NCI-H2107 (cell line): ENCODE results near the gene BOK.
"Not testable (repeated sequence)": the region's sequence is repeated elsewhere in the genome, so short reads cannot be mapped to it uniquely, and the experiment has no call there.

Experiments used
- DNase-seq: peaks from one replicate; lab custom pipeline; 2025; lab: John Stamatoyannopoulos, UW

Gene BOK, protein sequence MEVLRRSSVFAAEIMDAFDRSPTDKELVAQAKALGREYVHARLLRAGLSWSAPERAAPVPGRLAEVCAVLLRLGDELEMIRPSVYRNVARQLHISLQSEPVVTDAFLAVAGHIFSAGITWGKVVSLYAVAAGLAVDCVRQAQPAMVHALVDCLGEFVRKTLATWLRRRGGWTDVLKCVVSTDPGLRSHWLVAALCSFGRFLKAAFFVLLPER

DNA sequence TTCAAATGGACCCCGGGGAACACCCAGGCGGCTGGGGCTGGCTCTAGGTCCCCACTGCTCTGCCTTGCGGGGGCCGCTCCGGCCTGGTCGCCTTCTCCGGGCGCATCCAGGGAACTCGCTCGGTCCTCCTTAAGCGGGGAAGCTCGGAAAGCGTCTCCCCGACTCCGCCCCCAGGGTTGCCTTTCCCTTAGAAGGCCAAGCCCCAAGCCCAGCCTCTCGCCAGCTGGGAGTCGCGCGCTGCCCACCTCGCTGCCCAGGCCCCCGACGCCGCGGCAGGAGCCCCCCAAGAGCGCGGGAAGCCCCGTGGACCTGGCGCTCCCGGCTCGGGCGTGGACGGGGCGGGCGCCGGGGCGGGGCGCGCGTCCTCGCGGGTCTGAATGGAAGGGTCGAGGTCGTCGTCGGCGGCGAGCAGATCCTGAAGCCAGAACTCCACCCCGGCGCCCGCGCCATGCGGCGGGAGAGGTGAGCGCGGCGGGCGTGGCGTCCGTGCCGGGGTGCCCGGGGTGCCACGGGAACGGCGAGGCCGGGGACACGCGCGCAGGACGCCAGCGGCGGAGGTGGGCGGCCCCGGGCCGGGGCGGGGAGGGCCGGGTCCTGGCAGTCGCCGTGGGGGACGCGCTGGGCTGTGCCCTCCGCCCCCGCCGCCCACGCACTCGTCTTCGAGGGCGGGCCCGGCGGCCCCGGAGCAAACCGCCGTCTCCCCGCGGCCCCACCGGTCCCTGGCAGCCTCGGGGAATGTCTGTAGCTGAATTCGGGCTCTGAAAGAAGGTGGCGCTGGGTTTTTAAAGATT, at the start of gene BOK:
BOK (plus strand) TSS at position 214 of the 791 bp plus-strand sequence. CDS start 739 bp downstream, outside the sequence.
- no peak for DNase-seq

DNA sequence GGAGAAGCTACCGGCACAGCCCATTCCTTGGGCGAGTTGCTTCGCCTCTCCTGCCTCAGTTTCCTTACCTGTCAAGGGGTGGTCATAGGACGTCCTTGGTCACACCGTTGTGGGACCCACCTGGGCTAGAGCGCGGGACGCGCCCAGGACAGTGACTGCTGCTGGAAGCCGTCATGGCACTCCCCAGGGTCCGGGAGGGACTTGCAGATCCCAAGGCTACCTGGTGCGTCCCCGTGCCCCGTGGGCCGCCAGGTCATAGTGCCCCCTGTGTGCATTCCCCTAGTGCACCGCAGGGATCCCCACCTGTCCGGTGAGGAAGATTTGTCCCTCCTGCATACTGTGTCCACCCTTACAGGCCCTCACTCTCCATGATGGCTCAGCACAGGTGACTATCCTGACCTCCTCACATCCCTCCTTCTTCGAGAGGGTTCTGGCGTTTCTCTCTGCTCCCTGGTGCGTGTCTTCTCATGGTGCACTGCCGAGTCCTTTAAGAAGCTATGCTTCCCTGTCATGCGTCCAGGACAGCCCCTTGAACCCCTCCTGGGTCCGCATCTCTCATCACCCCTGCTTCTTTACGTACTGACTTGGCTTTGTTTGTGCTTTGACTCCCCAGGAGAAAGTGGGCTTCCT, 49.3 kb upstream of the BOK start:
- no peak for DNase-seq

DNA sequence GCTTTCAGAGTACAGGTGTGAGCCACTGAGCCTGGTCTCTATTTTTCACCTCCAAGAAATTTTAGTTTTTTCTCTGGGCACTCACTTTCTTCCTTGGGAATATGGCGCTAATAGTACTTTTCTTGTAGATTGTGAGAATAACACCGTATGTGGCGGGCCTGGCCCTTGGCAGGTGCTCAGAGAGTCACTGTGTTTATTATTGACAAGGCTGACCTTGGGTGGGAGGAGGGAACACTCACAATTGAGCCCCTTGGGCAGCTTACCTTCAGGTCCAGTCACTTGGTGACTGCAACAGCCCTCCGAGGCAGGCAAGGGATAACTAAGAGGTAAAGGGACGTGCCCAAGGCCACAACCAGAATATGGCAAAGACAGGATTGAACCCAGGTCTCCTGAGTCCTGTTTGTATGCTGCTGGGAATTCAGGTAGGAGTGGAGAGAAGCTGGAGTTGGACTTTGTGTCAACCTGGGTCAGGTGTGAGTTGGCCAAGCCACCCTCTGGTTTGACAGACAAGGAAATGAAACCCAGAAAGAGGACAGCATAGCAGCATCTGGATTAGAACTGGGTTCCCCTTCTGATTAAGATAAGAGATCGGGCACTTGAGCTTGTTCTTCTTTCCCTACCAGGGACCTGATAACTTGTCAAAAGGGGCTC, 47.3 kb upstream of the BOK start:
- DNase-seq: no peak

DNA sequence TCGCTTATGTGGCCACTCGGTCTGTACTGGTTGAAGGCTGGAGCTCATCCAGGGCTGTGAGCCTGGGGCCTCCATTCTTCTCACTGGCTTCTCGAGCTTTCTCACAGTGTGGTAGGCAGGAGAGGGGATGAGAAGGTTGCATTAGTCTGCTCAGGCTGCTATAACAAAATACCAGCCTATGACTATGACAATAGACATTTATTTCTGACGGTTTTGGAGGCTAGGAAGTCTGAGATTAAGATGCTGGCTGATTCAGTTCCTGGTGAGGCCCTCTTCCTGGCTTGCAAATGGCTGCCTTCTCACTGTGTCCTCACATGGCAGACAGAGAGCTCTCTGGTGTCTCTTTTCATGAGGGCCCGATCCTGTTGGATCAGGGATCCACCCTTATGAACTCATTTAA, 44.0 kb upstream of the BOK start:
- DNase-seq: no peak

DNA sequence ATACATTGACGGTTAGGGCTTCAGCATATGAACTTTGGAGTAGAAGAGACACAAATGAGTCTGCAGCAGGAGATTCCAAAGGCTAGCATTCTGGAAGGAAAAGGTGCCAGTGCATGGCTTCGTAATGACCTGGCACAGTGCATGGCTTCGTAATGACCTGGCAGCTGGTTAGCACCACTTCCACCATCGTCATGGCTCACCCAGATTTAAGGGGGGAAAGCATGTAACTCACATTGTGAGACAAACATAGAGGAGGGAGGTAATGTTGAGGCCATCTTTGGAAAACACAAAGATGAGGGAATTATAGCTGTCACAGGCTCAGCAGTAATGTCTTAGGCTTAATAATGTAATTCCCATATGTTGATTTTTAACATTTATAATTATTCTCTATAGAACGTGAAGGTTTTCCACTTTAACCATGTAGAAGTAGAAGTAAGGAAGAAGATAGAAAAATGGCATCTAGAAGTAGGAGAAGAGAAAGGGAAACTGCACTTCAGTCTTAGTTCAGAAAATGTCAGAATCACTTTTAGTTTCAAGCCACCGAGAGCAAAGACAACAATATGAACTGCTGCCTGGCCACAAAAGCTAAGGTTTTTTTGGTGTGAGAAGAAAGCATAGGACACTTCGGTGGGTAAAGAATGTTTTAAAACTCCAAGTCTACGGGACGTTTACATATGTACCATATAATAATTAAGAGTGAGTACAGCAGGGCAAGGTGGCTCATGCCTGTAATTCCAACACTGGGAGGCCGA, 43.4 kb upstream of the BOK start:
- no peak for DNase-seq

DNA sequence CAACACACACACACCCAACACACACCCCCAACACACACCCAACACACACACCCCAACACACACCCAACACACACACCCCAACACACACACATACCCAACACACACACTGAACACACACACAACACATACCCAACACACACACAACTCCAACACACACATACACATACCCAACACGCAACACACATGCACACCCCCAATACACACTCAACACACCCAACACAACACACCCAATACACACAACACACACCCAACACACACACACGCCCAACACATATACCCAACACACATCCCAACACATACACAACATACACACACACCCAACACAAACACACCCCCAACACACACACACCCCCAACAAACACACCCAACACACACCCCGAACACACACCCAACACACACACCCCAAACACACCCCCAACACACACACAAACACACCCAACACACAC, 42.0 kb upstream of the BOK start:
- no peak for DNase-seq

DNA sequence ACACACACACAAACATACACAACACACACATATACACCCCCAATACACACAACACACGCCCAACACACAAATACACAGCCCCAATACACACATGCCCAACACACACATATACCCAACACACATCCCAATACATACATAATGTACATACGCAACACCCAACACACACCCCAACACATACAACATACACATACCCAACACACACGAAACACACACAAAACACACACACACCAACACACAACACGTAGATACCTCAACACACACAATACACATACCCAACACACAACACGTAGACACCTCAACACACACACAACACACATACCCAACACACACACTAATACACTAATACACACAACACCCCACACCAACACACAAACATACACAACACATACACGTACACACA, 41.2 kb upstream of the BOK start:
- no peak for DNase-seq

DNA sequence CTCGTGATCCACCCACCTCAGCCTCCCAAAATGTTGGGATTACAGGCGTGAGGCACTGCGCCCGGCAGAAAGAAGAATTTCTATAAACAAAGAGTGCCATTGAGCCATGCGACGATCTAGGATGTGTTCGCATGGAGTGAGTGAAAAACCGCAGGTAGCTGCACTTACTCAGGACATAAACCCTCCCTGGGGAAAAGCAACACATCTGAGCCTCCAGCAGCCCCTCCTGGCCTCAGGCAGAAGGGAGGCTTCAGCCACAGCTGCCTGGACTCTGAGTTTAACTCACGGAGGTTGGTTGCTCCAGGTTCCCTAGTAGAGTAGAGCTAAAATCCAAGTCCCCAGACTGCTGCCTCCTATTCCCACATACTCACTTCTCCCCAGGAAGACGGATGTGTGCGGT, 38.9 kb upstream of the BOK start:
- DNase-seq: peak; percentile 29

DNA sequence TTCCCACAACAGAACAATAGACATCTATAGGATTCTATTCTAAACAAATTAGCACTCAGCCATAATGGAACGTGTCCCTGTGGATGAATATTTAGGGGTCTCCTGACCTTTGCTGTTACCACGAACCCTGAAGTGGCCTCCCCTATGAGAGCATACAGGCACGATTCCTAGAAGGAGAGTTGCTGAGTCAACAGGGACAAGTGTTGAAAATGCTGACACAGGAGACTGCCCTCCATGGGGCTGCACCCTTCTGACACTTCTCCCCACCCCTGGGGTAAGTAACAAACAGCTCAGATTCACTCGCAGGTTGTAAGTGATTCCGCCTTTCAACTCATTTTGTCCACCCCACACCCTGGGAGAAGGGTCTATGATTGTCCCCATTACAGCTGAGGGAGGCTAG, 36.1 kb upstream of the BOK start:
- DNase-seq: no peak

DNA sequence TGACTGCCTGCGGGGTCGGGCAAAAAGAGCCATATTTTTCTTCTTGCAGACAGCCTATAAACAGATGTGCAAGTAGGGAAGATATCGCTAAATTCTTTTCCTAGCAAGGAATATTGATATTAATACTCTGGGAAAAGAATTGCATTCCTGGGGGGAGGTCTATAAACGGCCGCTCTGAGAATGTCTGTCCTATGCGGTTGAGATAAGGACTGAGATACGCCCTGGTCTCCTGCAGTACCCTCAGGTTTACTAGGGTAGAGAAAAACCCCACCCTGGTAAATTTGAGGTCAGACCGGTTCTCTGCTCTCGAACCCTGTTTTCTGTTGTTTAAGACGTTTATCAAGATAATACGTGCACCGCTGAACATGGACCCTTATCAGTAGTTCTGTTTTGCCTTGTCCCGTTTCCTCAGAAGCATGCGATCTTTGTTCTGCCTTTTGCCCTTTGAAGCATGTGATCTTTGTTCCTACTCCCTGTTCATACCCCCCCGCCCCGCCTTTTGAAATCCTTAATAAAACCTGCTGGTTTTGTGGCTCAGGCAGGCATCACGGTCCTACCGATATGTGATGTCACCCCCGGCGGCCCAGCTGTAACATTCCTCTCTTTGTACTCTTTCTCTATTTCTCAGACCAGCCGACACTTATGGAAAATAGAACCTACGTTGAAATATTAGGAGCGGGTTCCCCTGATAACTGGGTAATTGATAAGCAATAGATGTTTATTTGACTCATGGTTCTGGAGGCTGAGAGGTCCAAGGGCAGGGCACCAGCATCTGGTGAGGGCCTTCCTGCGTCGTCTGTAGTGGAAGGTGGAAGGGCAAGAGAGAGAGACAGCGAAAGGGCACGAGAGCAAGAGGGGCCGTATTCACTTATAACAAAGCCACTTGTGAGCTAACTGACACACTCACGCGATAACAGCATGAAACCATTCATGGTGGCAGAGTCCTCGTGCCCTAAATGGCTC, 32.4 kb upstream of the BOK start:
- not testable (repeated sequence) for DNase-seq

DNA sequence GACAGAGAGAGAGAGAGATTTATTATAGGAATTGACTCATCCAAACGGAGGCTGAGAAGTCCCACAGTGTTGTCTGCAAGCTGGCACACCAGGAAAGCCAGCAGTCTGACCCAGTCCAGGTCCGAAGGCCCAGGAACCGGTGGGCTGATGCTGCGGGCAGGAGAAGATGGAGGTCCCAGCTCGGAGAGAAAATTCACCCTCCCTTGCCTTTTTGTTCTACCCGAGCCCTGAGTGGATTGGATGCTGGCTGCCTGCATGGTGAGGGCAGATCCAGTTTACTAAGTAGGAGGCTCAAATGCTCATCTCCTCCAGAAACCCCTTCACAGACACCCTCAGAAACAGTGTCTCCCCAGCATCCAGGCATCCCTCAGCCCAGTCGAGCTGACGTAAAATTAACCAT, 28.0 kb upstream of the BOK start:
- no peak for DNase-seq

DNA sequence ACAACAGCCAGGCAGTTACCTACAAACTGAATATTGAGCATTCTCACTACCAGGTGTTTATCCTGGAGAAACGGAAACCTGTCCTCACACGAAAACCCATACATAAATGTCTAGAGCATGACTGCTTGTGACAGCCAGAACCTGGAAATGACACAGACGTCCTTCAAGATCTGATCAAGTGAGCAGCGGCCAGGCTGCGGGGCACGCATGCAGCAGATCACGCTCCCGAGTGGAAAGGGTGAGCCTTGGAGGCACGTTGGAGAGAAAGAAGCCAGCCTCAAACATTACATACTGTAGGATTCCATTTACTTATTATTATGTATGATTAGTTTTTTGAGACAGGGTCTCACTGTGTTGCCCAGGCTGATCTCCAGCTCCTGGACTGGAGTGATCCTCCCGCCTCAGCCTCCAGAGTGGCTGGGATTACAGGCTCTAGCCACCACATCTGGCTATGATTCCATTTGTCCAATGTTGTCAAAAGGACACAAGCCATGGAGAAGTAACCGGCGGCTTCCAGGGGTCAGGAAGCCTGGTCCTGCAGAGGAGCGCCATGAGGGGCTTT, 27.3 kb upstream of the BOK start:
- no peak for DNase-seq

DNA sequence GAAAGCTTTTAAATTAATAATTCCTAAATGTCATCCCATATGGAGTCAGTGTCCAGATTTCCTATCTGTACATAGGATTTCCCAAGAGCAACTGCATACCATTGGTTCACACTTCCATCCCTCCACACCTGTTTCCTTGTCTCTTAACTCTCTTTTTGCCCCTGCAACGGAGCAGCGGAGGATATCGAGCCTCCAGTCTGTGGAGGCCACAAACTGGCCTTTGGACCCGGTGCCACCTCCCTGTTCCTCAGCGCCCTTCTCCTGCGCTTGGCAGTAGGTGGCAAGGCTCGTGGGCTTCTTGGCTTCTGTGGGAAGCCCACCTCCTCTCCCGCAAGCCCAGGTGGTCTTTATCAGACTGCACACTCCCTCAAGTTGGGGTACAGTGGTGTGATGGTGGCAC, 26.4 kb upstream of the BOK start:
- no peak for DNase-seq

DNA sequence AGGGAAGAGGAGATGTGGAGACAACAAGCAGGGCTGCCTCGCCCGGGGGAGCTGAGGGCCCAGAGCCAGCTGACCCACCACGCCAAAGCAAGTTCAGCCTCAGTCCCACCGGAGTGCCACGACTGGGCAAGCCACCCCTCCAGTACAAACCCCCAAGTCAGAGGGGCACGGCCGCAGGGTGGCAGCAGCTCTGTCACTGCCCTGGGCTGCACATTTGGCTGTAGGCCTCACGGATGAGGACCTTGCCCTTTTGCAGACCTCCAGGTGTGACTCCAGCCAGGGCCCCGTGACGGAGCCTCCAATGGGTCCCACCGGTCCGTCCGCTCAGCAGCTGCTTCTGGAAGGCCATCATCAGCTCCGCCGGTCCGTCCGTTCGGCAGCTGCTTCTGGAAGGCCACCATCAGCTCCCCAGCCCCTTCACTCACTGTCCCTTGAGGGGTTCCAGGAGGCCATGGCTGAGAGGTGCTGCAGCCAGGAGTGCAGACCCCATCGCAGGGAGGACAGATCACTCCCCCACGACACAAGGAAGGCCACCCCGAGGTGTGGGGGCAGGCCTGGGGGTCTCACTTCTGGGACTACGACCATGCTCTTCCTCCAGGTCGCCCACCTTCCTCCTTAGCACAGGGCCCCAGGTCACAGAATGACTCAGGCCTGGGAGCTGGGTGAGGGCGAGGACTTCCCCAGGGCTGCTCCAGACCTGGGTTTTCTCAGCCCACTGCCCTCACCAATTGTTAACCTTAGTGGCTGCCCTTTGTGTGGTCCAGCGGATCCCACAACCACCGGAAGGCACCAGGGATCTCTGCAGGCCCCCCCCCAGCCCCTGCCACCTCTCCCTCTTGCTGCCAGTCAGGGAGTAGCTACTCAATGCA, 25.6 kb upstream of the BOK start:
- DNase-seq: no peak

DNA sequence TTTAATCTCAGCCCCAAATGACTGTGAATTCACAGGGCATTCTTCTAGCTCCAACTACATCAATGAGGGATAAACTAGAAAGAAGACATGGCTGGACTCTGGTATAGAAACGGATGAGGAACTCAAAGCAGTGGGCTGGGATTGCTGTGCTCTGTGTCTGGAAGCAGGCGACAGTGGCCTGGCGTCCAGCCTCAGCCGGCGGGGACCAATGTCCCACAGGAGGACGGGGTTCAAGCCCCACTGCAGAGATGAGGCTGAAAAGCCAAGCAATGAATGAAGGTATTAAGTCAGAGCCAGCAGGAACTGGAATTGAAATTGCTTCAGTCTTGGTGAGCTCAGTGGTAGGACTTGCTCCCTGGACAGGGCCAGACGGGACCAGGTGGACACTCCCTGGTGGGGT, 24.3 kb upstream of the BOK start:
- DNase-seq: no peak

DNA sequence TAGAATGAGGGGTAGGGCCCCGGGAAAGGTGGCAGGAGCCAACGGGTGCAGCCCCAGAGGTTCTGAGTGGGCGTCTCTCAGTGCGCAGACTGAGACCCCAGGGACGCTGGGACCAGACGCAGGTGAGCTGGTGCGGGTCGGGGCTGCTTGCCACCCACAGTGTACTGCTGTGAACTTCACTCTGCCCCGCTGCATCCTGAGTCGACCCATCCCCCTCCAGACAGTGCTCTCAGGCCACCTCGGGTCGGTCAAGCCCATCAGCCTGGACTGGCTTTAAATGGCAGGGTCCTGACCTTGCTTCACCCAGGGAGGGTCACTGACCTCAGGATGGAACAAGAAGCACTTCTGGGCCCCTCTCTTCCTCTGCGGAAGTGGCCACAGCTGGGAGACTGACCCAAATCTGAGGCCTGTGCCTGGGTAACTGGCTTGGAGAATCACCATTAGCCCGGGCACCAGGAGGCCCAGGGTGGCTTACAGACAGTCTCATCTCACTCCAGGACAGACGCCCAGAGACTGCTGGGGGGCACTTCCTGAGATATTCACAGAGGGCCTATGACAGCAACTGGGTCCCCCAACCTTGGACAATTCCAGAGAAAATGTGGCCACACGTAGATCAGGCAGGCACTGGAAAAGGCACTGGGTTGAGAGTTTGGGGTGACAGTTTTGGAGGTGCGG, 23.7 kb upstream of the BOK start:
- no peak for DNase-seq

DNA sequence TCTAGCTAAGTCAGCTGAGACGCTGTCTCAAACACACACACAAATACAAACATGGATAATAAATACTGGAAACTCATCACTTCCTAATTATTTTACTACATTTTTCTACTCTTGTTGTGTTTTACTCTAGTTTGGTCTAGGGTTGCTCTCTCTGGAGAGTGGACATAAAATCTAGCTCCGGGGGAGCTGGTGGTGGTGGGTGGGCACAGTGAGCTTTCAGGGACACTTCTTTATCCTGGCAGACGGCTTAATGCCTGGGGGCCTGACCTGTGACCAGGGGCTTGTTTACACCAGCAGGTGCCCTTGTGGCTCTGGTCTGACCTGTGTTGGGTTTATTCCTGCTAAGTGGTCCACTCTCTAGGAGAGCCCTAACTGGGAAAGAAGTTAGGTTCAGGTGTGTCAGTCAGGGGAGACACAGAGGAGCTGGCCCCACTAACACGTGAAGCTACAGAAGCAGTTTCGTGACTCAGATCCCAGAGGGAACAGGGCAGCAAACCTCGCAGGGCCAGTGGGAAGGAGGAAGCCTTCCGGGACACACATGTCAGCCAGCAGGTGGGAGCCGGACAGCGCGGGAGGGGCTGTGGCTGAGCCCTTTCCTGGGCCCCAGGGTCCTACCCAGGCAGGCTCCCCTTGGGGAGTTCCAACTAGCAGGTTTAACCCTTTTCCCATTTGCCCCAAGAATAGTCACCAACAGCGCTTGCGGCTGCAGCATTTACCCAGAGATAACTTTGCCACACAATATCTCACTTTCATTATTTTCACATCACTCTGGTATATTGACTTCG, 22.5 kb upstream of the BOK start:
- DNase-seq: no peak
